ENCODE results near the gene CCDC9B.

Gene CCDC9B

DNA sequence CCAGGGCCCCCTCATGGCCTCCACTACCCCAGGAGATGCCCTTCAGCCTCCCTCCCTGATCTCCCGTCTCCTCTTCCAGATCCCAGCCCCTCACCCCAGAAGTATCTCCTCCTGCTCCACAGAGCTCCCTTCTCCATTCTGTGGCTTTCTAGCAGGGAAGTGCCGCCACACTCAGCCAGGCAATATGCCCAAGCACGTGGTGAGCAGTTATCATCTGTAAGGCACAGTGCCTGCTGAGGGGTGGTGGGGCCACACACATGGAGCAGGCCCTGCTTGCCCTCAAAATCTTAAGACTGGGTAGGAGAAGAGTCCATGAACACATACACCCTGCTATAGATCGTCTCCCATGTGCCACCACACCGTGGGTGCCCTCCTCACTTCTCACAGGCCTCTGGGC, 7.7 kb upstream of the CCDC9B start:
- no peaks in the 10 kb centered on the region for H3K79me2 ChIP-seq (ENCODE audit: control insufficient read depth, low read length)
- no peaks in the 10 kb centered on the region for H3K36me3 ChIP-seq (ENCODE audit: control insufficient read depth, low read length)
- H3K4me2 ChIP-seq (ENCODE audit: low read length), result no peak overlapping the region
- H3K27ac ChIP-seq (ENCODE audit: low read depth, low read length), result no peak overlapping the region
- H3K9me2 ChIP-seq (replicated peaks; ENCODE audit: control insufficient read depth, low read length), result no peaks in the 10 kb centered on the region
- H4K20me1 ChIP-seq (ENCODE audit: control insufficient read depth, insufficient read depth, low read depth, low read length), result no peaks in the 10 kb centered on the region
- H3K4me1 ChIP-seq (ENCODE audit: control insufficient read depth, low read length), result peaks cover 2% of the 10 kb centered on the region; the same call in 1 of the 2 replicates
- TF ChIP-seq, protein P1, sequence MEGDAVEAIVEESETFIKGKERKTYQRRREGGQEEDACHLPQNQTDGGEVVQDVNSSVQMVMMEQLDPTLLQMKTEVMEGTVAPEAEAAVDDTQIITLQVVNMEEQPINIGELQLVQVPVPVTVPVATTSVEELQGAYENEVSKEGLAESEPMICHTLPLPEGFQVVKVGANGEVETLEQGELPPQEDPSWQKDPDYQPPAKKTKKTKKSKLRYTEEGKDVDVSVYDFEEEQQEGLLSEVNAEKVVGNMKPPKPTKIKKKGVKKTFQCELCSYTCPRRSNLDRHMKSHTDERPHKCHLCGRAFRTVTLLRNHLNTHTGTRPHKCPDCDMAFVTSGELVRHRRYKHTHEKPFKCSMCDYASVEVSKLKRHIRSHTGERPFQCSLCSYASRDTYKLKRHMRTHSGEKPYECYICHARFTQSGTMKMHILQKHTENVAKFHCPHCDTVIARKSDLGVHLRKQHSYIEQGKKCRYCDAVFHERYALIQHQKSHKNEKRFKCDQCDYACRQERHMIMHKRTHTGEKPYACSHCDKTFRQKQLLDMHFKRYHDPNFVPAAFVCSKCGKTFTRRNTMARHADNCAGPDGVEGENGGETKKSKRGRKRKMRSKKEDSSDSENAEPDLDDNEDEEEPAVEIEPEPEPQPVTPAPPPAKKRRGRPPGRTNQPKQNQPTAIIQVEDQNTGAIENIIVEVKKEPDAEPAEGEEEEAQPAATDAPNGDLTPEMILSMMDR (IDR thresholded peaks at IDR 0.05; ENCODE audit: low read depth, low read length, poor library complexity, severe bottlenecking), result no peak
- TF ChIP-seq EZH2phosphoT487 (IDR thresholded peaks at IDR 0.05; ENCODE audit: borderline replicate concordance, low read length), result no peak
- peaks cover 5% of the 10 kb centered on the region; the same call in 1 of the 2 replicates for H3K27me3 ChIP-seq (ENCODE audit: control insufficient read depth, low read length)
- H3K4me3 ChIP-seq (ENCODE audit: low read length), result no peak overlapping the region
- no peaks in the 10 kb centered on the region for H3F3A ChIP-seq (ENCODE audit: control insufficient read depth, insufficient read depth)
- no peaks in the 10 kb centered on the region for H3K9me3 ChIP-seq (ENCODE audit: control insufficient read depth, insufficient read depth, low read length)

DNA sequence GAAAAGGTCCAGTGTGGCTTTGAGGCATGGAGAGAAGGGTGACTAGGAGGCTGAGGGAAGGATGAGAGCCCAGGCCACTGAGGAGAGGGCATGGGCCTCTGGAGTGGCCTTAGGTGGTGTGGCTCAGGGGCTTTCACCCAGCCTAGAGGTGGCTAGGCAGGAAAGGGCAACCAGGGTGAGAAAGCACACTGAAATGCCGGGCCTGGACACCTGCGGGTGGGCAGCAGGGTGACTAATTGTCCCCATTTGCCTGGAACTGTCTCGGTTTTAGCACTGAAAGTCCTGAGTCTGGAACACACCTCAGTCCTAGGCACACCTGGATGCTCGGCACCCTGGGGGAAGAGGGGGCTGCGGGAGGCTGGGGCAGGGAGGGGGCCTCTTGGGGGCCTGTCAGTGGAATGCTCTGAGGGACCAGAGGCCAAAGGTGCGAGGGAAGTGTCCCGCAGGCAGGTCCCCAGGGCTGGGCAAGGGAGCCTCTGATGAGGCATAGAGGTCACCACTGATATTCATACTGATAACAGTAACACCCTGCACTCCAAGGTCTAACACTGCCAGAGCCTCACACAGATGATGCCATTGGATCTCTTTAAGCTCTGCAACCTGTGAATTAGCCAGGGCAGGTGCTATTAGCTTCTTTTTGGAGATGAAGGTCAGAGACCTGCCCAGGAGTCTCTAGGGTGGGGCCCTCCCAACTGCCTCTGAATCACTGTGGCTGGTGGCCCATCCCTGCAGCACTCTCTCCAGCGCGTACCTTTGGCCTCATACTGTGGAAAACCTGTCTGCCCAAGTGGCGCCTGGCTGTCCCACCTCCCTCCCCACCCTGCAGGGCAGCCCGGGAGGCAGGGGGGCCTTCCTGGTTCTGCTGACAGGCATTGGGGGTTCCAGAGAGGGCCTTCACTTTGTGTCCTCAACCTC, 7.1 kb upstream of the CCDC9B start:
- H3K4me2 ChIP-seq (ENCODE audit: low read length), result no peak overlapping the region
- H3K27ac ChIP-seq (ENCODE audit: low read depth, low read length), result no peak overlapping the region
- TF ChIP-seq, protein P1 (IDR thresholded peaks at IDR 0.05; ENCODE audit: low read depth, low read length, poor library complexity, severe bottlenecking), result no peak
- TF ChIP-seq EZH2phosphoT487 (IDR thresholded peaks at IDR 0.05; ENCODE audit: borderline replicate concordance, low read length), result no peak

DNA sequence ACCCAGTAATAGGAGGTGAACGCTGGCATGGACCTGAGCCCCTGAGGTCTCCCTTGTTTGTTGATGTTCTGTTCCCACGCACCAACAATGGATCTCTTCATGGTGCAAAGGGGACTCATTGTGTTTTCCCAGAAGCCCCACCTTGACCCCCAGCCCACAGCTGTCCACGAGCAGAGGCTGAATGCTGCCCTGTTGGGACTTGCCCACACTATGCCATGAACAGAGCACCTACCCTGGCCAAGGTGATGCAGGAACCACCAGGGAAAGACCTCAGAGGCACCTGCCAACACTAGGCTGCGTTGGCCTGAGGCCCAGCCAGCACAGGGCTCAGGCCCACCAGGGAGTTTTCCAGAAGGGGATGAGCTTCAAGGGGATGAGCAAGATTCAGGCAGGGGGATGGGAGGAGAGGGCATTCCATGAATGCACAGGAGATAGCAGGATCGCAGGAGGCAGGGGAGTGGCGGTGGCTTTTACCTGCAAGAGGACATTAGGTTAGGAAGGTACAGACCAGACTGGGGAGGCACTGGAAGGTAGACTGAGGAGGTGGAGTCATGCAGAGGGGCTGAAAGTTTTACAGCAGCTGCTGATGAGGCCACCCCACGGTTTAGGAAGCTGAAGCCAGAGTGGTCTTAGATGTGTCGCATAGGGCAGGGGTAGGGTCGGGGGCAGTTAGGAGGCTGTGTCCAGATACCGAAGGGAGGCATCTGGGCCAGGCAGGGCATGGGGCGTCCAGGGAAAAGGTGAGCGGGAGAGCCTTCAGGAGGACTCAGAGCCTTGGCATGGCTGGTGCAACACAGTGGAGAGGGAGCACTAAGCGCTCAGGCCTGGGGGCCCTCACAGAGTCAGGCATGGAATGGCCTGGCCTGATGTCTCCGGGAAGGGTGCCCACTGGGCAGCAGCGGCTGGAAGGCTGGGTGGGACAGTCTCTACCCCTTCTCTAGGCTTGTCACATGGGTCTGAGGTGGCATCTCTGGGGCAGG, 6.1 kb upstream of the CCDC9B start:
- Histone ChIP-seq H3K4me2 (ENCODE audit: low read length) (no peak overlapping the region), H3K27ac (ENCODE audit: low read depth, low read length) (no peak overlapping the region), H3K9me2 (replicated peaks; ENCODE audit: control insufficient read depth, low read length) (no peaks in the 10 kb centered on the region), H4K20me1 (ENCODE audit: control insufficient read depth, insufficient read depth, low read depth, low read length) (no peaks in the 10 kb centered on the region), H3K27me3 (ENCODE audit: control insufficient read depth, low read length) (no peaks in the 10 kb centered on the region), H3K4me3 (ENCODE audit: low read length) (no peak overlapping the region), H3F3A (ENCODE audit: control insufficient read depth, insufficient read depth) (no peaks in the 10 kb centered on the region), H3K36me3 (ENCODE audit: control insufficient read depth, low read length) (no peaks in the 10 kb centered on the region), H3K9me3 (ENCODE audit: control insufficient read depth, insufficient read depth, low read length) (no peaks in the 10 kb centered on the region), H3K79me2 (ENCODE audit: control insufficient read depth, low read length) (no peaks in the 10 kb centered on the region), H3K4me1 (ENCODE audit: control insufficient read depth, low read length) (peaks cover 2% of the 10 kb centered on the region; the same call in 1 of the 2 replicates)
- TF ChIP-seq, protein P1 (IDR thresholded peaks at IDR 0.05; ENCODE audit: low read depth, low read length, poor library complexity, severe bottlenecking), result no peak
- no peak for TF ChIP-seq EZH2phosphoT487 (IDR thresholded peaks at IDR 0.05; ENCODE audit: borderline replicate concordance, low read length)

More for the DNA sequence above, 7.1 kb upstream of the CCDC9B start:
- Histone ChIP-seq H3K9me2 (replicated peaks; ENCODE audit: control insufficient read depth, low read length) (no peaks in the 10 kb centered on the region), H3K79me2 (ENCODE audit: control insufficient read depth, low read length) (no peaks in the 10 kb centered on the region), H3K4me1 (ENCODE audit: control insufficient read depth, low read length) (peaks cover 2% of the 10 kb centered on the region; the same call in 1 of the 2 replicates), H3K27me3 (ENCODE audit: control insufficient read depth, low read length) (peaks cover 3% of the 10 kb centered on the region; the same call in 1 of the 2 replicates), H3K9me3 (ENCODE audit: control insufficient read depth, insufficient read depth, low read length) (no peaks in the 10 kb centered on the region), H4K20me1 (ENCODE audit: control insufficient read depth, insufficient read depth, low read depth, low read length) (no peaks in the 10 kb centered on the region), H3F3A (ENCODE audit: control insufficient read depth, insufficient read depth) (no peaks in the 10 kb centered on the region), H3K36me3 (ENCODE audit: control insufficient read depth, low read length) (no peaks in the 10 kb centered on the region), H3K4me3 (ENCODE audit: low read length) (no peak overlapping the region)
